Adipocyte (in vitro differentiated cells): ENCODE measurements around the gene LIN28A.
"Not testable (repeated sequence)": the region's sequence is repeated elsewhere in the genome, so short reads cannot be mapped to it uniquely, and the experiment has no call there.

Source experiments
- DNase-seq: peaks from one replicate; pipeline ENCODE4 v3.0.0-alpha.2; 2015; ENCODE audit warnings: low read depth
- H3K27me3 ChIP-seq: replicated peaks from 2 replicates; pipeline ENCODE4 v1.7.0; 2013; ENCODE audit warnings: mild to moderate bottlenecking, low read length, moderate library complexity; ENCODE audit not compliant: control insufficient read depth, insufficient read depth
- H3K36me3 ChIP-seq: 2 replicates; pipeline ENCODE4 v1.7.0; 2013; ENCODE audit warnings: low read length, mild to moderate bottlenecking, moderate library complexity; ENCODE audit not compliant: control insufficient read depth, insufficient read depth, severe bottlenecking
- H3K4me1 ChIP-seq: 2 replicates; pipeline ENCODE4 v1.7.0; 2013; ENCODE audit warnings: mild to moderate bottlenecking, low read length, moderate library complexity; ENCODE audit not compliant: control insufficient read depth, insufficient read depth
- H3K4me3 ChIP-seq: 2 replicates; pipeline ENCODE4 v1.7.0; 2013; ENCODE audit warnings: mild to moderate bottlenecking, low read length, moderate library complexity
- H3K9ac ChIP-seq: 2 replicates; pipeline ENCODE4 v1.7.0; 2013; ENCODE audit warnings: mild to moderate bottlenecking, low read length, moderate library complexity
- H3K9me3 ChIP-seq: 2 replicates; pipeline ENCODE4 v1.7.0; 2013; ENCODE audit warnings: mild to moderate bottlenecking, low read length, moderate library complexity; ENCODE audit not compliant: control insufficient read depth

The LIN28A gene

GRCh38 chr1:26372611-26373010 lies 38.0 kb upstream of the LIN28A start, which contains the start of gene ZNF683:
TSS of gene ZNF683 (minus strand) at chr1:26372750. CDS start at chr1:26368571, 4,179 bp downstream.
- not testable (repeated sequence) for H3K4me3 ChIP-seq, H3K4me1 ChIP-seq, H3K9me3 ChIP-seq, H3K36me3 ChIP-seq, H3K9ac ChIP-seq, DNase-seq
- peaks cover 13% of the 10 kb centered on the region for H3K27me3 ChIP-seq

GRCh38 chr1:26373281-26373680 lies 37.3 kb upstream of the LIN28A start:
- no peak overlapping the region for H3K4me3 ChIP-seq
- peaks cover 15% of the 10 kb centered on the region for H3K4me1 ChIP-seq
- DNase-seq = no peak
- peaks cover 2% of the 10 kb centered on the region for H3K9me3 ChIP-seq
- peaks cover 8% of the 10 kb centered on the region for H3K27me3 ChIP-seq
- no peak overlapping the region for H3K9ac ChIP-seq
- no peaks in the 10 kb centered on the region for H3K36me3 ChIP-seq

GRCh38 chr1:26373789-26374188 lies 36.8 kb upstream of the LIN28A start:
- Histone ChIP-seq H3K4me1 (peaks cover 20% of the 10 kb centered on the region), H3K36me3 (no peaks in the 10 kb centered on the region), H3K9ac (no peak overlapping the region), H3K9me3 (peaks cover 2% of the 10 kb centered on the region), H3K4me3 (no peak overlapping the region), H3K27me3 (peaks cover 4% of the 10 kb centered on the region)
- no peak for DNase-seq

- H3K27me3 ChIP-seq, DNase-seq, H3K4me3 ChIP-seq, H3K36me3 ChIP-seq, H3K9ac ChIP-seq, H3K9me3 ChIP-seq: not testable (repeated sequence)
- peaks cover 21% of the 10 kb centered on the region for H3K4me1 ChIP-seq
Measured at GRCh38 chr1:26374361-26374760, 36.3 kb upstream of the LIN28A start.

GRCh38 chr1:26375081-26375480 lies 35.5 kb upstream of the LIN28A start:
- H3K9ac ChIP-seq = no peak overlapping the region

GRCh38 chr1:26376050-26376449 lies 34.6 kb upstream of the LIN28A start:
- H3K9ac ChIP-seq = no peak overlapping the region
- H3K36me3 ChIP-seq = no peaks in the 10 kb centered on the region
- H3K27me3 ChIP-seq = no peaks in the 10 kb centered on the region
- DNase-seq = no peak
- H3K4me3 ChIP-seq = no peak overlapping the region
- peaks cover 21% of the 10 kb centered on the region for H3K4me1 ChIP-seq
- peaks cover under 1% of the 10 kb centered on the region for H3K9me3 ChIP-seq

More at GRCh38 chr1:26375081-26375480, 35.5 kb upstream of the LIN28A start:
- Histone ChIP-seq H3K36me3 (no peaks in the 10 kb centered on the region), H3K4me3 (no peak overlapping the region), H3K4me1 (peaks cover 21% of the 10 kb centered on the region), H3K27me3 (peaks cover 4% of the 10 kb centered on the region), H3K9me3 (peaks cover 2% of the 10 kb centered on the region)
- no peak for DNase-seq

- peak; percentile 95 for DNase-seq
- Histone ChIP-seq H3K9me3 (no peaks in the 10 kb centered on the region), H3K36me3 (no peaks in the 10 kb centered on the region), H3K4me3 (peak overlapping the region; percentile 5), H3K4me1 (peaks cover 21% of the 10 kb centered on the region), H3K27me3 (no peaks in the 10 kb centered on the region), H3K9ac (peak overlapping the region; percentile 4)
Measured at GRCh38 chr1:26378088-26378878, 32.3 kb upstream of the LIN28A start.

GRCh38 chr1:26378879-26379251 lies 31.8 kb upstream of the LIN28A start:
- no peaks in the 10 kb centered on the region for H3K27me3 ChIP-seq
- no peaks in the 10 kb centered on the region for H3K9me3 ChIP-seq
- no peak overlapping the region for H3K9ac ChIP-seq
- no peak overlapping the region for H3K4me3 ChIP-seq
- DNase-seq = no peak
- H3K4me1 ChIP-seq = peaks cover 21% of the 10 kb centered on the region
- no peaks in the 10 kb centered on the region for H3K36me3 ChIP-seq

GRCh38 chr1:26384076-26384475 lies 26.5 kb upstream of the LIN28A start:
- Histone ChIP-seq H3K9ac (no peak overlapping the region), H3K4me3 (no peak overlapping the region), H3K36me3 (no peaks in the 10 kb centered on the region), H3K27me3 (no peaks in the 10 kb centered on the region), H3K9me3 (no peaks in the 10 kb centered on the region), H3K4me1 (peaks cover 11% of the 10 kb centered on the region)
- DNase-seq = no peak

GRCh38 chr1:26385063-26385462 lies 25.6 kb upstream of the LIN28A start:
- not testable (repeated sequence) for H3K9me3 ChIP-seq, H3K4me3 ChIP-seq, DNase-seq, H3K27me3 ChIP-seq, H3K36me3 ChIP-seq, H3K9ac ChIP-seq
- peaks cover 12% of the 10 kb centered on the region for H3K4me1 ChIP-seq

GRCh38 chr1:26387447-26387846 lies 23.2 kb upstream of the LIN28A start:
- H3K36me3 ChIP-seq = no peaks in the 10 kb centered on the region
- H3K27me3 ChIP-seq = no peaks in the 10 kb centered on the region
- H3K9me3 ChIP-seq = no peaks in the 10 kb centered on the region
- no peak for DNase-seq
- H3K4me3 ChIP-seq = no peak overlapping the region
- peaks cover 12% of the 10 kb centered on the region for H3K4me1 ChIP-seq
- H3K9ac ChIP-seq = no peak overlapping the region
